Measurements from ENCODE around the gene COPA.

COPA gene

GRCh38 chr1:160362168-160362957 is 19.3 kb upstream of the COPA start:
- no peak for DNase-seq (ENCODE audit: low spot score)

- no peak for DNase-seq (ENCODE audit: low spot score)
Observed at GRCh38 chr1:160361814-160362167, 18.7 kb upstream of the COPA start.

GRCh38 chr1:160361199-160361598 is 18.1 kb upstream of the COPA start:
- no peak for DNase-seq (ENCODE audit: low spot score)

GRCh38 chr1:160360227-160360695 is 17.2 kb upstream of the COPA start:
- DNase-seq (ENCODE audit: low spot score): no peak

- DNase-seq (ENCODE audit: low spot score): no peak
Observed at GRCh38 chr1:160359559-160360226, 16.6 kb upstream of the COPA start.

- DNase-seq (ENCODE audit: low spot score): no peak
Observed at GRCh38 chr1:160358073-160358472, 15.0 kb upstream of the COPA start.

GRCh38 chr1:160357286-160358002 is 14.4 kb upstream of the COPA start:
- DNase-seq (ENCODE audit: low spot score): no peak

- no peak for DNase-seq (ENCODE audit: low spot score)
Observed at GRCh38 chr1:160354388-160354985, 11.4 kb upstream of the COPA start.

GRCh38 chr1:160353223-160353622 is 10.2 kb upstream of the COPA start:
- no peak for DNase-seq (ENCODE audit: low spot score)

GRCh38 chr1:160352555-160352954 is 9.5 kb upstream of the COPA start:
- no peak for DNase-seq (ENCODE audit: low spot score)

- no peak for DNase-seq (ENCODE audit: low spot score)
Observed at GRCh38 chr1:160351629-160352028, 8.6 kb upstream of the COPA start.

- no peak for DNase-seq (ENCODE audit: low spot score)
Observed at GRCh38 chr1:160346958-160347357, 3.9 kb upstream of the COPA start.

GRCh38 chr1:160346463-160346862 is 3.4 kb upstream of the COPA start:
- no peak for DNase-seq (ENCODE audit: low spot score)

- DNase-seq (ENCODE audit: low spot score): no peak
Observed at GRCh38 chr1:160344936-160345335, 1.9 kb upstream of the COPA start.

GRCh38 chr1:160344241-160344640 is 1.2 kb upstream of the COPA start:
- no peak for DNase-seq (ENCODE audit: low spot score)

GRCh38 chr1:160342526-160342925 is 524 bp downstream of the COPA start:
- peak; percentile 43 for DNase-seq (ENCODE audit: low spot score)

- no peak for DNase-seq (ENCODE audit: low spot score)
Observed at GRCh38 chr1:160340866-160341265, 2.2 kb downstream of the COPA start.

- no peak for DNase-seq (ENCODE audit: low spot score)
Observed at GRCh38 chr1:160340146-160340545, 2.9 kb downstream of the COPA start.

GRCh38 chr1:160338580-160338979 is 4.5 kb downstream of the COPA start:
- DNase-seq (ENCODE audit: low spot score): no peak

- no peak for DNase-seq (ENCODE audit: low spot score)
Observed at GRCh38 chr1:160332516-160332915, 10.5 kb downstream of the COPA start.

GRCh38 chr1:160330119-160330518 is 12.9 kb downstream of the COPA start:
- DNase-seq (ENCODE audit: low spot score): no peak

- DNase-seq (ENCODE audit: low spot score): no peak
Observed at GRCh38 chr1:160328184-160328583, 14.9 kb downstream of the COPA start.

- peak; percentile 54 for DNase-seq (ENCODE audit: low spot score)
Observed at GRCh38 chr1:160326418-160326817, 16.6 kb downstream of the COPA start.

Measured in hematopoietic multipotent progenitor cell treated with erythropoietin and hydrocortisone succinate and interleukin-3 and kit ligand, for 17 days (in vitro differentiated cells).